Endometrial microvascular endothelial cells (primary cell): ENCODE data around the gene YPEL1. TPM values are rescaled to one million over a fixed set of nuclear protein-coding genes. Genes with fewer than 3 reads are reported as not detected.

ENCODE experiments used
- in situ Hi-C: cut with HindIII; loops from 2 replicates; pipeline ENCODE4 v1.10.0; 2017; ENCODE audit warnings: low sequenced_read_pairs, low pct_unique_long_range_greater_than_20kb; ENCODE audit errors: inconsistent ontology term
- total RNA-seq: library from RNA; depleted of rRNA; stranded (reverse); fragments of >200 nt; gene quantifications from one replicate; pipeline ENCODE4 v1.2.3, GENCODE V29; 2015; ENCODE audit errors: inconsistent ontology term

Gene YPEL1
- total RNA-seq, 1 donor from 2014 or later, result 0.93 TPM

DNA sequence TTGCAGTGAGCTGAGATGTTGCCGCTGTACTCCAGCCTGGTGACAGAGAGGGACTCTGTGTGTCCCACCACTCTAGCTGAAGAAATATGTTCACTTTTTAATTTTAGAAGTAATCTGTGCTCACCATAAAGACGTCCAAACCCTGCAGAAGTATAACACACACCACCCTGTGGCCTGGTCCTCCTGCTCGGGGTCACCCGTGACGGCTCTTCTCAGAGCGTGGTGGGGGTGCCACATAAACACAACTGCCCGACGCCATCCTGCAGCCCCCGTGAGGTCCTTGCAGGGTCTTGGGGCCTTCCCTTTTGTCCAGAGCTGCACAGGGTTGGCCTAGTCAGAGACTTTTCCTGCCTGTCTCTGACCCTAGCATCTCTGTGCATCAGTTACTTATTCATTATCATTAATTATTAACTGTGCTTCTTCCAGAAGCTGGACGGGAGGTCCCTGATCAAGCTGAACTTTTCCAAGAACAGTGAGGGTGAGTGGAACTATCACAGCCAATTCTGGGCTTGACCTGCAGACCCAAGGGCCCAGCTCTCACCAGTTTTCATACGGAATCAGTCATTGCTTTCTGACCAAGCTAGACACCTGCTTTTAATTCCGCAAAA, 60.9 kb downstream of the YPEL1 start:
- in situ Hi-C loops, result no loop called here

DNA sequence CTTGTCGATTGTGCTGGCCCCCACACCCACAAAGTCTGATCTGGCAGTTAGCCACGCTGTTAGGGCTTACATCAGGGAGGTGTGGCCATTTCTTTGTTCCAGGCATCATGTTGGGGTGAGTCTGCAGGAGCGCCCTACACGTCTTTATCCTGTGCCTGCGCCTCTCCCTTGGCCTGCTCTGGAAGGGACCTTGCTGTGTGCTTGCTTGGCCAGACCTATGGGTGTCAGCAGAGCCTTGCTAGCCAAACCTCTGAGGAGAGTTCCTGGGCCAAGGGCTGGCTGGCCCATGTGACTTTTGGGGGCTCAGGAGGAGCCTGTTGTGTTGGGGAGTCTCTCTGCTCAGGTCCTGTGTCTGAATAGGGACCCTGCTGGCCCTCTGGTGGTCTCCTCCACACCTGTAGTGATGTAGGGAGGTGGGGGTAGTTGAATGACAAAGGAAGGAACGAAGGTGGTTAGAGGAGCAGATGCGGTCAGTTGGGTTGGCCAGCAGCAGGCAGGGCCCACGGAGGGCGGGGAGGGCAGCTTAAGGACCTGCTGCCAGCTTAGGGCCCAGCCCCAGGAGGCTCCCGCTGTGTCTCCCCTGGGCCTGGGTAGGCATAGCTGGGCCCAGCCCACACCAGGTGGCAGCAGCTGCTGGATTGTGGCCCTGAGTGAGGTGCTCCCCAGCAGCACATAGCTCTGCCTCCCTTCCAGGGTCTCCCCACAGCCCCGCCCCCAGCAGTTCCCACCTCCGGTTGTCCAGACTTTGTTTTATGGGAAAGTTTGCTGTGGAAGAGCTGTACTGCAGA, 61.9 kb downstream of the YPEL1 start:
- in situ Hi-C loops, result no loop called here

DNA sequence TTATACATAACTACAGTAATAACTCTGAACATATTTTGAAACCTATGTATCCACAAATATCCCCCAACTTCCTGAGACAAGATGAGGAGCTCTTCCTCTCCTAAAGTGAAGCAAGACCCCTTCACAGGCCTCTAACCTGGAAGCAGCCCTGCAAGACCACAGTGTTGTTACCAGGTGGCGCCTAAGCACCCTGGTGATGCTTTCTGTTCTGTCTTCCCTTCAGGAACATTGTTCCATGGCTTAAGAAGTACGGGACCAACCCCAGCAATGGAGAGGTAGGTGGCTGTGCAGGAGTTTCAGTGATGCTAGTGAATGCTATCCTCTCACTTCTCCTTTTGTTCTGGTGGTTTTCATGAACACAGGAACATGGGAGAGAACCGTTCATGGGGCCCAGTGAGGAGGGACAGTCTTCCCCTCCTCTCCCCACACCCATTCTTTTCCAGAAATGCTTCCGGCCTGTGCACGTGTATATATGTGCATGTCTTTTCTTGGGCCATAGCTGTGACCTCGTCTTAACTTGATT, 63.4 kb downstream of the YPEL1 start:
- in situ Hi-C loops, result no loop called here

DNA sequence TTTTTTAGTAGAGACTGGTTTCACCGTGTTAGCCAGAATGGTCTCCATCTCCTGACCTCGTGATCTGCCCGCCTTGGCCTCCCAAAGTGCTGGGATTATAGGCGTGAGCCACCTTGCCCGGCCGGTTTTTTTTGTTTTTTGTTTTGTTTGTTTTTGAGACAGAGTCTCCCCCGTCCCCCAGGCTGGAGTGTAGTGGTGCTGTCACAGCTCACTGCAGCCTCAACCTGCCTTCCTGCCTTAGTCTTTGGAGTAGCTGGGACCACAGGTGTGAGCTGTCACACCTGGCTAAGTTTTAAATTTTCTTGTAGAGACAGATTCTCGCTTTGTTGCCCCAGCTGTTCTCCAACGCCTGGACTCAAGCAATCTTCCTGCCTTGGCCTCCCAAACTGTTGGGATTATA, 66.6 kb downstream of the YPEL1 start:
- in situ Hi-C loops, result no loop called here

DNA sequence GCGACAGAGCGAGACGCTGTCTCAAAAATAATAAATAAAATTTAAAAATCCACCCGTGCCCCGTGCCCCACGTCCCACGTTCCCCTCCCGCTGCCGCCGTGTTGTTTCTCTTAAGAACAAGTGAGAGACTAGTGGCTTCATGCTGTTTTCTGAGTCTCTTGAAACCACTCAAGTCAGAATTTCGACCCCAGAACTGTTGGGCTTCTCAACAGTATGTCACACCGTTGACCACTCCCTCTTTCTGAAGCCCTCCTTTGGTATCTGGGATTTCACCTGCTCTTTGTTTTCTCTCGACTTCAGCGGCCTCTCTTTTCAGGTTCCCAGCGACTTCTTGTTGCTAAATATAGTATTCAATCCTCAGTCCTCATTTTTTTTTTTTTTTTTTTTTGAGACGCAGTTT, 68.8 kb downstream of the YPEL1 start:
- in situ Hi-C loops, result no loop called here

DNA sequence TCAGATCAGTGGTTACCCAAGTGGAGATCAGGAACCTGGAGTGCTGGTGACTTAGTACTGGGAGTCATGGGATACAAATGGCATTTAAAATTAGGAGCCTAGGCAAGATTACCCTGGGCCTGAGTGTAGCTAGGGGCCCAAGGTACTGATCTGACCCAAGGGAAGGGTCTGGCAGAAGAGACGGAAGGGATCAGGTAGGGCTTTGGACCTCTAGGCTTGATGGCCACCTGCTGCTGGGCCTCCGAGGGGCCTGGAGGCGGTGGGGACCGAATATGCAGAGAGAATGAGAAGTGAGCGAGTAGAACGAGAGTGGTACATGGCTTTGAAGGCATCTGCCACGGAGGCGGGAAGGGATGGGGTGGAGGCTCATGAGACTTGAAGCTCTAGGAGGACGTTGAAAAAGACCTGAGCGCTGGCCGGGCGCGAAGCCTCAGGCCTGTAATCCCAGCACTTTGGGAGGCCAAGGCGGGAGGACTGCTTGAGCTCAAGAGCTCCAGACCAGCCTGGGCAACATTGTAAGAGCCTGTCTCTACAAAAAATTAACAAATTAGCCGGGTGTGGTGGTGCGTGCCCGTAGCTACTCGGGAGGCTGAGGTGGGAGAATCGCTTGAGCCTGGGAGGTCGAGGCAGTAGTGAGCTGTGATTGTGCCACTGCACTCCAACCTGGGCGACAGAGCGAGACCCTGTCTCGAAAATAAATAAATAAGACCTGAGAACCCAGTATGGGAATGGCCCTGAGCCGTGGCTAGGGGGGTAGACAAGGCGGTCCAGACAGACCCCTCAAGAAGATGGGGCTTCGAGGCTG, 70.3 kb downstream of the YPEL1 start:
- in situ Hi-C loops, result no loop called here

DNA sequence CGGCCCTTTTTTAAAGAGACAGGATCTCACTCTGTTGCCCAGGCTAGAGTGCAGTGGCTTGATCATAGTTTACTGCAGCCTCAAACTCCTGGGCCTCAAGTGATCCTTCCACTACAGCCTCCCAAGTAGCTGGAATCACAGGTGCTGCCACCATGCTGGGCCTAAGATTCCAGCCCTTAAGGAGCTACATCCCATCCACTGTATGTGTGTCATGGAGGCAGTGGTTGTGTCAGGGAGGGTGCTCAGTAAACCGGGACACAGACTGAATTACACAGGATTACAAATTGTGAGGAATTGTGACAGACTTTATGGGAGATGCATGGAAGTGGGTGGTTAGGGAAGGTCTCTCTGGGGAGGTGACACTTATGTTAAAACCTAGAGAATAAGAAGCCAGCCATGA, 71.9 kb downstream of the YPEL1 start:
- in situ Hi-C loops, result no loop called here

DNA sequence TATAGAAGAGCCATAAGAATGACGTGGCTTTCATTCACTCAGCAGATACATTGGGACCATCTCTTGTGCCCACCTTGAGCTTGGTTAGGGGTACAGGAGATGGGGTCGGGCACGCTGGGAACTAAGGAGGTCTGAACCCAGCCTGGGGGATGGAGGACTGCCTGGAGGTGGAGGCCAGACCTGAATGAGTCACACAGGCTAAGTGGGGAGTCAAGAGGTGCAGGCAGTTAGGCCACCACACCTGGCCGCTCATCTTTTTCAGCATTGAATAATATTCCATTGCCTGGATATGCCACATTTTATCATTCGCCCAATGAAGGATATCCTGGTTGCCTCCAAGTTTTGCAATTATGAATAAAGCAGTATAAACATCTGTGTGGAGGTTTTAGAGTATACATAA, 73.6 kb downstream of the YPEL1 start:
- in situ Hi-C loops, result no loop called here

DNA sequence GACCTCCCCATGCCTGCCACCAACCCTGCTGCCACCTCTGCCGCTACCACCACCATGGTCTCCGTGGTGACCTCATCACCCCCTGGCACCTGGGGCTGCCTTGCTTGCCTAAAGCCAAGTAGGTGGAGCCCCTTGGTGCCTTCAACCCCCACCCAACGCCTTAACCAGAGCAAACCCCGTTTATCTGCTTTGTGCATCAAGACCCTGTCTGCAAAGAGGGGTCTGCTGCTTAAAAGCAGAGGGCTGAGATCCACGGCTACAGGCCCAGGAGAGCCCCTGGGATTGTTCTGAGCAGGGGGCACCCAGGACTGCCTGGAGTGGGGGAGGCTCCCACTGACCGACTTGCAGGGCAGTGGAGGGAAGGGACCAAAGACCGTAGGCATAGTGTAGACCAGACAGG, 74.7 kb downstream of the YPEL1 start:
- in situ Hi-C loops, result no loop called here

DNA sequence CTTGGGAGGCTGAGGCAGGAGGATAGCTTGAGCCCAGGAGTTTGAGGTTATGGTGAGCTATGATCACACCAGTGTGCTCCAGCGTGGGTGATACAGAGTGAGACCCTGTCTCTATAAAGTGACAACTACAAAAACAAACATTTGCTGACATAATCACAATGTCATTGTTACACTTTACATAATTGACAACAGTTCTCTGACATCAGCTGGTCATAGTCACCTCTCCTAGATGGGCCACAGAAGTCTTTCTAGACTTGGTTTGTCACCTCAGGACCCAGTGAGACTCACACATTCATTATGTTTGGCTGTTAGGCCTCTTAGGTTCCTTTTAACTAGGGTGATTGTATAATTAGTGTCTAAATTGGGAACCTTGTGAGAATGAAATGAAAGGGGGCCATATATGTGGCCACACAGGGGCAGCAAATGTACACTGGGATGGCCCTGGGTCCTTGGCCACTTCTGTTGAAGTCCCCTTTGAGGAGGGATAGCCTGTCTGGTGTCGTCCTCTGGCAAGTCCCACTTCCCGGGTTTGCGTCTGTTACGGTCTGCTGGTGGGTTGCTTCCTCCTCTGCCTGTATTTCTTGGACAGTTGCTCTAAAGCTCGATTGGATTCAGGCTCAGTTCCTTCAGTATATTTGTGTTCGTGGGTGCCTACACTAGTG, 75.6 kb downstream of the YPEL1 start:
- in situ Hi-C loops, result no loop called here

DNA sequence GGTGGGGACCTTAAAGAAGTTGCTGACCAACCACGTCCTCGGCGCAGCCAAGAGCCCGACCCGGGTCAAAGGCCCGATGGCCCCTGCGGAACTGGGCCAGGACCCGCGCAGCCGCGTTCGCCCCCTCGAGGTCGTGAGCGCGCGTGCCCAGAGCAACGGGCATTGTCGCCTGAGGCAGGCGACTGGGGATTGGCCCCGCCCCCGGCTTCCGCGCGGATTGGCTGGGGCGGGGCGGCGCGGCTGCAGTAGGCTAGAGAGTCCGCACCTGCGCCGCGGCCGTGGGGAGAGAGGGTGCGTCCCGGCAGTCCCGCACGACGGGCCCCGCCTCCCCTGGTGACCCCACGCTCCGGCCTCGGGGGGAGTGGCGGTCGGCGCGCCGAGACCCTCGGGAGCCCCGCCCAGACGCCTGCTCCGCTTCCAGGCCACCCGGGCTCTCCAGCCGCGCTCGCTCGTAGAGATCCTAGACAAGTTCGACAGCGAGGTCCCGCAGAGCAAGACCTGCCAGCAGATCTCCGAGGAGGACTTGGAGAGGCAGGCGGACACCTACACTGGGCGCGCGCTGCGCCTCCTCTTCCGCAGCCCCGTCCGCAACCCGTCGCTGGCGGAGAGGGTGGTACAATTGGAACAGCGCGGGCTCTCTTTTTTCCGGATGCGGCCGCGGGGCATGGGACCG, 78.1 kb downstream of the YPEL1 start:
- in situ Hi-C loops, result no loop called here

DNA sequence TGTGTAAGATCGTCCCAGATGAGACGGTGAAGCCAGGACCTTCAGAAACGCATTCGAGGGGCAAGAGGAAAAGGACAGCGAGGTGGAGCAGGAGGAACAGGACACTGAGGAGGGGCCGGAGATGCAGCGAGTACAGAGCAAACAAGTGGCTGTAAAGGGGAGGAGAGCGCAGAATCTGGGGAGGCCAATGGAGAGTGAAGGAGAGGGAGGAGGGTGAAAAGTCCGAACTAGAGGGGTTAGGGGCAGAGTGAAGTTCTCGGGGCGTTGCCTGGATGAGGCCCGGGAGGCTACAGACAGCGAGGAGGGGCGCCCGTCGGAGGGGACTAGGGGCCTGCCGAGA, 78.6 kb downstream of the YPEL1 start:
- in situ Hi-C loops, result no loop called here

DNA sequence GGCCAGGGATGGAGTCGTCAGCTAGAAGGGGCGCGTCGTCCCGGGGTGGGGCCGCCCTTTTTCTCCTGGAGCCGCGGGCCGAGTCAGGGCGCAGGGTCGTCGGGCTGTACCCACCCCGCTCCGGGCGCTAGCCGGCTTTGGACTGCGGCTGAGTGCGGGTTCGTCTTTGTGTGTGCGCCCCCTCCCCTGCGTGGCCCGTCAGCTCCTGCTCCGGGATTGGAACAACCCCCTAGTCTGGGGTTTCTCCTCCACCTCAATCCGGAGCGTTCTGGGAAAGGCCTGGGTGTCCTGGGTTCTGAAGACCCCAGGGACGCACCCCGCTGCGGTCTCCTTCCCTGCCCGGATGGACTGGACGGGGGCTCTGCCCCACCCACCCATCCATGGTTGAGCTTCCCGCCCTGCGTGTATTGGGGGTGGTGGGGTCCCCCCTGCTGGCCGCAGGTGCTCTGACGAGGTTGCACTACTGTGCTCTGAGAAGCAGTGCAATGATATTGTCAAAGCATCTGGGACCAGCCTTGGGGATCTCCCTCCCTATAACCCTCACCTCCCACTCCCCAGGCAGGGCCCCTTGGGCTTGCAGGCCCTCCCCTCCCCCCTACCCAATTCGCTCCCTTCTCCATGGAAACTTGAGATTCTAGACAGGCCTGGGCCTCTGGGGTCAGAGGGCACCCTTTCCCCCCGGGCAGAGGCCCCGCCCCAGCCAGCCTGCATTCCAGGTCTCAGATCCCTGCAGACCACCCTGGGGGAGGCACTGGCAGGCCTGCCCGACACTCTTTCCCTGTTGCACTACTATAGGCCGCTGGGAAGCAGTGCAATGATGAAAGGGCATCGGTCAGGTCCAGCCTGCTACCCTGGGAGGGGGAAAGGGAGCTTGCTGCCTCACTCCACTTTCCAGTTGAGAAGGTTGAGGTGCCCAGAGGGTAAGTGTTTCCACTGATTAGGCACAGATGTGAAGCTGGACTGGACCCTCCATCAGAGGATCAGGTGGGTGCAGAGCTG, 82.7 kb downstream of the YPEL1 start:
- in situ Hi-C loops, result no loop called here

DNA sequence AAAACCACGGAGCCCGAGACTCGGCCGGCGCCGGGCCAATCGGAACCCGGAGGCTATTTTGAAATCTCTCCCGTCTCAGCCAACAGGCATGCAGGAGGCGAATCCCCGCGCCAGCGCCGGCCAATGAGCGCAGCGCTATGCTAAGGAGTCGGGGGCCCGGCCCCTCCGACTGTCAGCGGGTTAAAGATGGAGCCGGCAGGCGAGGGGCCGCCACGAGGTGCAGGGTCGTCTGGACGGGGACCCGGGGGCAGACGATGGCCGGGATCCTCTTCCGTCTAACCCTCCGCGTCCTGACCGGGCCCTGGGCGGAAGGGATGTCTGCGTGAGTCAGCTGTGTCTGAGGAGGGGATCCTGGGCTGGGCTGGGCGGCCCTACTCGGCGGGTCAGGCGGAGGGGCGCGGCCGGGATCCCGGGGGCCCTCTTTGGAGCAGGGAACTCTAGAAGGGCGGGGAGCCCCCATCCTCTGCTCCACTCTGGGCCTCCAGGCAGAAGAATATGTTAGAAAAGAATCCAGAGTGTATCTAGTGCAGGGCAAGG, 83.5 kb downstream of the YPEL1 start:
- in situ Hi-C loops, result no loop called here

DNA sequence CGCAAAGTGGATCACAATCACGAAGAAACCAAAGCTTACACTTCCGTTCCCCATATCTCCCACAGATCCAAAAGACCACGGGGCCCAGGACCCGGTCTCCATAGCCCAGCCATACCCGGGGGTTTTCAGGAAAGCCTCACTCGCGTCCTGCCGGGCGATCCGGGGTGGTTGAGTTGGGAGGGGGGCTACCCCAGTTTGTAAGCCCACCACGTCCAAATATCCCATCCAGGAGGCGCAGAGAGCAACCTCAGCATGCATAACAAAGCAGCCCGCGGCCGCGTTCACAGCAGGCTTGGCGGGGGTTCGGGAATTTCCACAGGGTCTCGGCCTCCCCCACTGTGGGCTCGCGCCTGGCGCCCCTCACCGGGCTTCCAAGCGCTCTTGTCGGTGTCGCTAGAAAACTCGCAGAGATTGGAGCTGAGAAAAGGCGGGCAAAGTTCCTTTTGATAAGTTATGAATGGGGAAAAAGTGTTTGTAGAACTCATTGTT, 84.0 kb downstream of the YPEL1 start:
- in situ Hi-C loops, result no loop called here

DNA sequence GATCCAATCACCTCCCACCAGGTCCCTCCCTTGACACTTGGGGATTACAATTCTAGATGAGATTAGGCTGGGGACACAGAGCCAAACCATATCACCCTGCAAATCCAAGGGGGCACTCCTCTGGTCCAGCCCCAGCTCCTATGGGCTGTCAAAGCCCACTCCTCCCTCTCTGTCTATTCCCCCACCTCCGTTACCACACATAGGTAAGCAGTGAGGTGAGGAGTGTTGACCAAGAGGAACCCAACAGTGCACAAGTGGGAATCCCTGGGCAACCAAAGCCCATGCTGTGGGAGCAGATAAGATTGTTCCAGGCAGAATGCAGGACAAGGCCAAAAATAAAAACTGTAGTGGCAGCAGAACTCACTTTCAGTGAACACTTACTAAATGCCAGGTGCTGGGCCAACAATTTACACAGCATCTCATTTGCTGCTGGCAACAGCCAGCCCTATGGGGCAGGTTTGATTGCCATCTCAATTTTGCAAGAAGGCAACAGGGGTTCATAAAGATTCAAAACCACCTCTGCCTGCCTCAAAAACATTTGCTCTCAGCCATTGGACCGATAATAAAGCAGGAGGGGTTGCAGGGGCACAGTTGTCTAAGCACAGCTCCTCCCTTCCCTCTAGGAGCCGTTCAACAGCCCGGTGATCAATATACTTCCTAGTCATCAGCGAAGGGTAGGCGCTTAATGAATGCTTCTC, 84.6 kb downstream of the YPEL1 start:
- in situ Hi-C loops, result no loop called here

DNA sequence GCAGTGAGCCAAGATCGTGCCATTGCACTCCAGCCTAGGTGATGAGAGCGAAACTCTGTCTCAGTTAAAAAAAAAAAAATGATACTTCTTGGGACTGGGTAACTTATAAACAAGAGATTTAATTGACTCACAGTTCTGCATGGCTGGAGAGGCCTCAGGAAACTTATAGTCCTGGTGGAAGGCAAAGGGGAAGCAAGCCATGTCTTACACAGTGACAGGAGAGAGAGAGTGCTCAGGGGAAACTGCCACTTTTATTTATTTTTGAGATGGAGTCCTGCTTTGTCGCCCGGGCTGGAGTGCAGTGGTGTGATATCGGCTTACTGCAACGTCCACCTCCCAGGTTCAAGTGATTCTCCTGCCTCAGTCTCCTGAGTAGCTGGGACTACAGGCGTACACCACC, 85.3 kb downstream of the YPEL1 start:
- in situ Hi-C loops, result no loop called here
